SK-N-SH (cell line): ENCODE results near the gene KIF18B. TPM values are rescaled to one million over a fixed set of nuclear protein-coding genes. Genes with fewer than 3 reads are reported as not detected.

ENCODE experiments used
- CTCF ChIA-PET: fragments of 300-600, 350-600 bp; formaldehyde crosslinking; extraction: SDS; loops from one replicate; lab custom pipeline; 2021; lab: Yijun Ruan, JAX
- POLR2A ChIA-PET: fragments of 350-600 bp; sonication (Branson Sonifier 250); formaldehyde crosslinking; extraction: SDS; loops from one replicate; lab custom pipeline; 2020; ENCODE audit warnings: antibody characterized with exemption, inconsistent platforms; lab: Yijun Ruan, JAX
- DNase-seq: peaks from one replicate; pipeline ENCODE4 v3.0.0; 2012
- H2AFZ ChIP-seq: fragments of 200-600 bp; sonication (generic); 2 replicates; pipeline ENCODE4 v1.8.1; 2016; ENCODE audit warnings: antibody characterized with exemption, mild to moderate bottlenecking, low read depth
- H3F3A ChIP-seq: fragments of 200-600 bp; sonication (generic); replicated peaks from 2 replicates; pipeline ENCODE3; 2016; ENCODE audit warnings: antibody characterized with exemption, mild to moderate bottlenecking; ENCODE audit not compliant: insufficient read depth
- H3K27ac ChIP-seq, 2 experiments: fragments of 200-500 bp in 1 of 2; fragments of 200-600 bp in 1 of 2; sonication (Bioruptor generic) in 1 of 2; sonication (generic), shearing (Covaris generic) in 1 of 2; 2 replicates each; pipeline versions ENCODE4 v1.5.1 to v1.6.1; 2014 to 2016; ENCODE audit warnings: low read depth in 2 of 2, inconsistent platforms in 1 of 2, low read length in 1 of 2, mild to moderate bottlenecking in 1 of 2, mixed read lengths in 1 of 2
- H3K27me3 ChIP-seq: fragments of 200-600 bp; sonication (generic), shearing (Covaris generic); 2 replicates; pipeline ENCODE4 v1.6.1; 2016; ENCODE audit warnings: mixed run types; ENCODE audit not compliant: insufficient read depth
- H3K36me3 ChIP-seq, 2 experiments: fragments of 200-500 bp in 1 of 2; fragments of 200-600 bp in 1 of 2; sonication (Bioruptor generic) in 1 of 2; sonication (generic) in 1 of 2; replicated peaks in 1 of 2; 2 replicates each; pipeline versions ENCODE3 to v1.5.1; 2014 to 2016; ENCODE audit warnings: low read length in 1 of 2, mild to moderate bottlenecking in 1 of 2; ENCODE audit not compliant: insufficient read depth in 2 of 2, control insufficient read depth in 1 of 2
- H3K4me1 ChIP-seq, 2 experiments: fragments of 200-500 bp in 1 of 2; fragments of 200-600 bp in 1 of 2; sonication (Bioruptor generic) in 1 of 2; sonication (generic), shearing (Covaris generic) in 1 of 2; 2 replicates each; pipeline versions ENCODE4 v1.5.1 to v1.6.1; 2014 to 2016; ENCODE audit warnings: low read depth in 1 of 2, low read length in 1 of 2, mixed run types in 1 of 2; ENCODE audit not compliant: insufficient read depth in 2 of 2, control insufficient read depth in 1 of 2
- H3K4me2 ChIP-seq: fragments of 200-600 bp; sonication (generic), shearing (Covaris generic); 2 replicates; pipeline ENCODE4 v1.6.1; 2017; ENCODE audit warnings: mixed run types
- H3K4me3 ChIP-seq, 2 experiments: fragments of 200-500 bp in 1 of 2; fragments of 200-600 bp in 1 of 2; sonication (Bioruptor generic) in 1 of 2; sonication (generic), shearing (Covaris generic) in 1 of 2; 2 replicates each; pipeline versions ENCODE4 v1.5.1 to v1.8.1; 2014 to 2016; ENCODE audit warnings: low read depth in 2 of 2, inconsistent platforms in 1 of 2, low read length in 1 of 2, mild to moderate bottlenecking in 1 of 2, mixed read lengths in 1 of 2, moderate library complexity in 1 of 2
- H3K79me2 ChIP-seq: fragments of 200-600 bp; sonication (generic); 2 replicates; pipeline ENCODE4 v1.8.1; 2017; ENCODE audit warnings: mild to moderate bottlenecking; ENCODE audit not compliant: insufficient read depth
- H3K9ac ChIP-seq: fragments of 200-600 bp; sonication (generic); 2 replicates; pipeline ENCODE4 v1.6.1; 2017; ENCODE audit warnings: mixed run types
- H3K9me2 ChIP-seq: fragments of 200-600 bp; sonication (generic); 2 replicates; pipeline ENCODE4 v1.6.1; 2017; ENCODE audit warnings: mixed run types
- H3K9me3 ChIP-seq: fragments of 200-600 bp; sonication (generic); 2 replicates; pipeline ENCODE4 v1.6.1; 2017; ENCODE audit warnings: mixed run types, mild to moderate bottlenecking, moderate library complexity
- H4K20me1 ChIP-seq: fragments of 200-600 bp; sonication (generic); 2 replicates; pipeline ENCODE4 v1.6.1; 2017; ENCODE audit warnings: mild to moderate bottlenecking, mixed run types; ENCODE audit not compliant: insufficient read depth
- CHD2 ChIP-seq: fragments of 150-350 bp; IDR thresholded peaks from 2 replicates; pipeline ENCODE4 v1.6.1; 2018; ENCODE audit warnings: low read length; ENCODE audit not compliant: partially characterized antibody
- EZH2phosphoT487 ChIP-seq: fragments of 200-600 bp; sonication (generic); IDR thresholded peaks from 2 replicates; pipeline ENCODE4 v1.6.1; 2017; ENCODE audit warnings: low read depth, mixed run types, mild to moderate bottlenecking, antibody characterized with exemption, moderate library complexity, borderline replicate concordance
- FOSL2 ChIP-seq: IDR thresholded peaks from 2 replicates; pipeline ENCODE4 v1.4.0; 2012; ENCODE audit warnings: low read depth, mild to moderate bottlenecking, moderate library complexity, borderline replicate concordance
- FOXJ3 ChIP-seq: sonication (generic); formaldehyde crosslinking; IDR thresholded peaks from 2 replicates; pipeline ENCODE4 v1.5.1; 2020; ENCODE audit warnings: mild to moderate bottlenecking, missing genetic modification reagents
- GABPA ChIP-seq: IDR thresholded peaks from 2 replicates; pipeline ENCODE4 v1.4.0; 2012; ENCODE audit warnings: low read depth, mild to moderate bottlenecking
- IRF3 ChIP-seq: fragments of 150-350 bp; IDR thresholded peaks from 2 replicates; pipeline ENCODE4 v1.6.1; 2016; ENCODE audit warnings: mild to moderate bottlenecking, low read depth, low read length
- JUND ChIP-seq: IDR thresholded peaks from 2 replicates; pipeline ENCODE4 v1.4.0; 2012
- MEF2A ChIP-seq: IDR thresholded peaks from 2 replicates; pipeline ENCODE4 v1.4.0; 2012; ENCODE audit warnings: low read depth, borderline replicate concordance
- NRF1 ChIP-seq: IDR thresholded peaks from 2 replicates; pipeline ENCODE4 v1.6.1; 2012; ENCODE audit warnings: low read depth, mild to moderate bottlenecking, low read length
- POLR2AphosphoS5 ChIP-seq: IDR thresholded peaks from 2 replicates; pipeline ENCODE4 v1.6.1; 2012; ENCODE audit warnings: low read depth, low read length
- RAD21 ChIP-seq: IDR thresholded peaks from 2 replicates; pipeline ENCODE4 v1.6.1; 2012; ENCODE audit warnings: mild to moderate bottlenecking, low read length
- RCOR1 ChIP-seq: fragments of 150-350 bp; IDR thresholded peaks from 2 replicates; pipeline ENCODE4 v1.6.1; 2017; ENCODE audit warnings: antibody characterized with exemption, low read length
- RFX5 ChIP-seq: IDR thresholded peaks from 2 replicates; pipeline ENCODE4 v1.6.1; 2012; ENCODE audit warnings: mild to moderate bottlenecking, improper control_type of control experiment, low read length
- RXRA ChIP-seq: IDR thresholded peaks from 2 replicates; pipeline ENCODE4 v1.4.0; 2012; ENCODE audit warnings: low read depth, mild to moderate bottlenecking, borderline replicate concordance
- SMC3 ChIP-seq: IDR thresholded peaks from 2 replicates; pipeline ENCODE4 v1.6.1; 2012; ENCODE audit warnings: low read depth, low read length, improper control_type of control experiment
- TAF1 ChIP-seq: IDR thresholded peaks from 2 replicates; pipeline ENCODE4 v1.6.1; 2012; ENCODE audit warnings: low read depth, mild to moderate bottlenecking, low read length, moderate library complexity, borderline replicate concordance
- TCF12 ChIP-seq: IDR thresholded peaks from 2 replicates; pipeline ENCODE4 v1.4.0; 2012
- YY1 ChIP-seq: IDR thresholded peaks from 2 replicates; pipeline ENCODE4 v1.4.0; 2012; ENCODE audit warnings: low read depth, mild to moderate bottlenecking
- WGBS: methylation state at CpG from one replicate; pipeline ENCODE4 v1.1.6; 2017; ENCODE audit warnings: low lambda C conversion rate; 5-methylcytosine and 5-hydroxymethylcytosine counted together
- polyA plus RNA-seq, 3 experiments: library from polyadenylated mRNA; depleted of rRNA; stranded (reverse); fragments of >200 nt; gene quantifications; 2 replicates each; pipeline ENCODE4 v1.2.3, GENCODE V29; 2012
- TF ChIP-seq, protein P1 (sequence below): IDR thresholded peaks from 2 replicates; pipeline ENCODE4; 2012

The KIF18B gene
- polyA plus RNA-seq, 1 of the 3 experiments (the other 2 are of a cell fraction) = 14.7 TPM

GRCh38 chr17:44959821-44960531, 12.4 kb upstream of the KIF18B start:
- no peak overlapping the region for H2AFZ ChIP-seq
- H3F3A ChIP-seq = no peaks in the 10 kb centered on the region
- no peaks in the 10 kb centered on the region for H3K36me3 ChIP-seq
- TF ChIP-seq RXRA (no peak), TAF1 (no peak), JUND (no peak), RAD21 (no peak), RFX5 (no peak), TCF12 (no peak), POLR2AphosphoS5 (no peak), FOSL2 (no peak), SMC3 (no peak), EZH2phosphoT487 (no peak), NRF1 (no peak), MEF2A (no peak), IRF3 (no peak), FOXJ3 (CRISPR knock-in tag) (no peak), CHD2 (no peak), YY1 (no peak), RCOR1 (no peak), GABPA (no peak)
- TF ChIP-seq, protein P1, sequence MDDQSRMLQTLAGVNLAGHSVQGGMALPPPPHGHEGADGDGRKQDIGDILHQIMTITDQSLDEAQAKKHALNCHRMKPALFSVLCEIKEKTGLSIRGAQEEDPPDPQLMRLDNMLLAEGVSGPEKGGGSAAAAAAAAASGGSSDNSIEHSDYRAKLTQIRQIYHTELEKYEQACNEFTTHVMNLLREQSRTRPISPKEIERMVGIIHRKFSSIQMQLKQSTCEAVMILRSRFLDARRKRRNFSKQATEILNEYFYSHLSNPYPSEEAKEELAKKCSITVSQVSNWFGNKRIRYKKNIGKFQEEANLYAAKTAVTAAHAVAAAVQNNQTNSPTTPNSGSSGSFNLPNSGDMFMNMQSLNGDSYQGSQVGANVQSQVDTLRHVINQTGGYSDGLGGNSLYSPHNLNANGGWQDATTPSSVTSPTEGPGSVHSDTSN = no peak
- H3K4me2 ChIP-seq = no peak overlapping the region
- H3K4me3 ChIP-seq = no peak overlapping the region
- peak; percentile 25 for DNase-seq
- no peak overlapping the region for H3K27ac ChIP-seq
- no peaks in the 10 kb centered on the region for H4K20me1 ChIP-seq
- no peaks in the 10 kb centered on the region for H3K9me2 ChIP-seq
- WGBS = 94% methylated on average over 51 of the region's 56 CpGs
- ChIA-PET POLR2A (no interaction called here), CTCF (interaction anchor here (1.4 to 12.6 kb wide), 4 partner anchors 18 to 139 kb away, joined by 3 to 119 read pairs (median 5); no protein-coding TSS in a partner anchor)
- H3K9ac ChIP-seq = no peak overlapping the region
- H3K4me1 ChIP-seq = peaks cover 0 to 29% of the 10 kb centered on the region in 2 experiments; a peak in 1 of 4 replicates
- H3K9me3 ChIP-seq = no peaks in the 10 kb centered on the region
- no peaks in the 10 kb centered on the region for H3K79me2 ChIP-seq
- H3K27me3 ChIP-seq = no peaks in the 10 kb centered on the region
